Stimulated activated naive CD4-positive, alpha-beta T cell treated with Interleukin-2 at 50 U/mL for 16 hours (primary cell): ENCODE data around the gene ALG3.

Experiments used
- DNase-seq: peaks from one replicate; lab custom pipeline; 2025; lab: John Stamatoyannopoulos, UW

The ALG3 gene

GRCh38 chr3:184192889-184193288, 55.9 kb downstream of the ALG3 start:
- DNase-seq = no peak
